ENCODE results near the gene ABI3BP. TPM values are rescaled to one million over a fixed set of nuclear protein-coding genes. Genes with fewer than 3 reads are reported as not detected.

The ABI3BP gene
- total RNA-seq, 1 experiment from 2014 or later, result 0.15 TPM

DNA sequence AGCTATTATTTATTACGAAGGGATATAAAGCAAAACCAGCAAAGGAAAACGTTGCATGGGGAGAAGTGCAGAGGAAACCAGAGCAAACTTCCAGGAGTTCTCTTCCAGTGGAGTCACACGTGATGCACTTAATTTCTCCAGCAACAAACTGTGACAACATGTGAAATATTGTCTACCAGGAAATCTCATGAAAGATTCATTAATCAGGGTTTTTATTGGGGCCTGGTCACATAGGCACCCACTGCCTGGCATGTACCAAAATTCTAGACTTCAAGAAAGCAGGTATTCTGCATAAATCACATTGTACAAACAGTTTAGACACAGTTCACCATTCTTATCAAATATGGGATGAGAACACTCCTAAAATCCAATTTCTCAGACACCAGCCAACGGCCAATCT, 289.4 kb downstream of the ABI3BP start (continued):
- TF ChIP-seq, protein P1, sequence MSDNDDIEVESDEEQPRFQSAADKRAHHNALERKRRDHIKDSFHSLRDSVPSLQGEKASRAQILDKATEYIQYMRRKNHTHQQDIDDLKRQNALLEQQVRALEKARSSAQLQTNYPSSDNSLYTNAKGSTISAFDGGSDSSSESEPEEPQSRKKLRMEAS (IDR thresholded peaks at IDR 0.05), result no peak
- TF ChIP-seq, protein P2, sequence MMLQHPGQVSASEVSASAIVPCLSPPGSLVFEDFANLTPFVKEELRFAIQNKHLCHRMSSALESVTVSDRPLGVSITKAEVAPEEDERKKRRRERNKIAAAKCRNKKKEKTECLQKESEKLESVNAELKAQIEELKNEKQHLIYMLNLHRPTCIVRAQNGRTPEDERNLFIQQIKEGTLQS (IDR thresholded peaks at IDR 0.05), result no peak
- TF ChIP-seq EZH2 (IDR thresholded peaks at IDR 0.05), result no peak
- TF ChIP-seq ZFX (IDR thresholded peaks at IDR 0.05), result no peak
- no peak for TF ChIP-seq SIN3A (IDR thresholded peaks at IDR 0.05; ENCODE audit: low read depth)
- TF ChIP-seq TCF7L2 (IDR thresholded peaks at IDR 0.05; ENCODE audit: borderline replicate concordance, extremely low read depth, insufficient read depth, insufficient read length), result no peak
- no peak for TF ChIP-seq SP1 (IDR thresholded peaks at IDR 0.05; ENCODE audit: low read depth)
- TF ChIP-seq, protein P3, sequence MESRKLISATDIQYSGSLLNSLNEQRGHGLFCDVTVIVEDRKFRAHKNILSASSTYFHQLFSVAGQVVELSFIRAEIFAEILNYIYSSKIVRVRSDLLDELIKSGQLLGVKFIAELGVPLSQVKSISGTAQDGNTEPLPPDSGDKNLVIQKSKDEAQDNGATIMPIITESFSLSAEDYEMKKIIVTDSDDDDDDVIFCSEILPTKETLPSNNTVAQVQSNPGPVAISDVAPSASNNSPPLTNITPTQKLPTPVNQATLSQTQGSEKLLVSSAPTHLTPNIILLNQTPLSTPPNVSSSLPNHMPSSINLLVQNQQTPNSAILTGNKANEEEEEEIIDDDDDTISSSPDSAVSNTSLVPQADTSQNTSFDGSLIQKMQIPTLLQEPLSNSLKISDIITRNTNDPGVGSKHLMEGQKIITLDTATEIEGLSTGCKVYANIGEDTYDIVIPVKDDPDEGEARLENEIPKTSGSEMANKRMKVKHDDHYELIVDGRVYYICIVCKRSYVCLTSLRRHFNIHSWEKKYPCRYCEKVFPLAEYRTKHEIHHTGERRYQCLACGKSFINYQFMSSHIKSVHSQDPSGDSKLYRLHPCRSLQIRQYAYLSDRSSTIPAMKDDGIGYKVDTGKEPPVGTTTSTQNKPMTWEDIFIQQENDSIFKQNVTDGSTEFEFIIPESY (IDR thresholded peaks at IDR 0.05; ENCODE audit: extremely low read depth, insufficient replicate concordance, low read length), result no peak
- no peak for TF ChIP-seq RAD21 (IDR thresholded peaks at IDR 0.05; ENCODE audit: low read depth)

DNA sequence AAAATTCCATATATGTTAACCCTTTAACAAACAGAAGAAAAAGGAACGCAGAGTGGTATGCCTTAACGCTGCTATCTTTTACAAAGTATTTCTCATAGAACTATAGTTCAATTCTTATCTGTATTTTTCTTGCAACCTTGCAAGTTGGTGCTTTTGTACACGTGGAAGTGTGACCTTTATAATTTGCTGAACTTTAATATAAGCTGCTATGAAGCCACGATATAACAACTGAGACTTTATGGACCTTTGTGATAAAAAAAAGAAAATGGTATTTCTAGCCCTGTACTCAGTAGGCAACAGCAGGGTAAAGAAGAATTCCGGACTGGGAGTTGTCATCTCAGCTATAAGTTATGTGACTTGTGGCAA, 290.3 kb downstream of the ABI3BP start:
- no peak for ATAC-seq
- DNase-seq (ENCODE audit: low read depth, low spot score), result no peak
- ChIA-PET CTCF (no interaction called here), POLR2A (no interaction called here), RAD21 (ENCODE audit: low non-redundant PET in 1 of 2, low total read pairs in 2 of 2, uncharacterized antibody in 2 of 2, unreplicated experiment in 2 of 2) (no interaction called here)
- no peaks in the 10 kb centered on the region for H3K79me2 ChIP-seq (ENCODE audit: insufficient read depth, low read length)
- no peak overlapping the region for H3K4me2 ChIP-seq (ENCODE audit: low read length)
- H3K36me3 ChIP-seq (ENCODE audit: control insufficient read depth in 1 of 2, insufficient read depth in 2 of 2, low read length in 2 of 2), result no peaks in the 10 kb centered on the region
- H3K9me2 ChIP-seq (ENCODE audit: insufficient read depth), result no peaks in the 10 kb centered on the region
- H4K20me1 ChIP-seq (ENCODE audit: insufficient read depth), result no peaks in the 10 kb centered on the region
- intact Hi-C loops (cut with micrococcal nuclease), result no loop called here
- H3K4me1 ChIP-seq (ENCODE audit: control insufficient read depth in 1 of 2, insufficient read depth in 2 of 2, low read length in 2 of 2), result no peaks in the 10 kb centered on the region; a peak in 1 of 4 replicates
- no peak overlapping the region for H3K27ac ChIP-seq (ENCODE audit: low read depth, low read length)
- no peaks in the 10 kb centered on the region for H3K9me3 ChIP-seq (ENCODE audit: control insufficient read depth in 1 of 2, insufficient read depth in 1 of 2, low read depth in 1 of 2, low read length in 2 of 2)
- no peak overlapping the region for H2AFZ ChIP-seq (ENCODE audit: low read depth, low read length, poor library complexity, severe bottlenecking)
- no peaks in the 10 kb centered on the region for H3K27me3 ChIP-seq (ENCODE audit: insufficient read depth, low read length)
- H3K4me3 ChIP-seq (replicated peaks in 1 of 2; ENCODE audit: low read depth in 1 of 2, low read length in 2 of 2), result no peak overlapping the region
- H3K9ac ChIP-seq (ENCODE audit: low read length), result no peak overlapping the region
- BruUV-seq (replicated peaks), result no TSS peak
- TF ChIP-seq FOSL1 (IDR thresholded peaks at IDR 0.05; ENCODE audit: low read depth) (no peak), POLR2A (IDR thresholded peaks at IDR 0.05; ENCODE audit: borderline replicate concordance, extremely low read depth, insufficient read depth, insufficient read length) (no peak), JUND (IDR thresholded peaks at IDR 0.05) (no peak), CEBPB (IDR thresholded peaks at IDR 0.05; ENCODE audit: low read depth) (no peak), SIN3A (IDR thresholded peaks at IDR 0.05; ENCODE audit: low read depth) (no peak), SRF (IDR thresholded peaks at IDR 0.05; ENCODE audit: low read depth) (no peak), TCF7L2 (IDR thresholded peaks at IDR 0.05; ENCODE audit: borderline replicate concordance, extremely low read depth, insufficient read depth, insufficient read length) (no peak), ZNF274 (IDR thresholded peaks at IDR 0.05; ENCODE audit: low read depth, low read length) (no peak), POLR2AphosphoS5 (IDR thresholded peaks at IDR 0.05; ENCODE audit: low read depth, low read length) (no peak), ZFX (IDR thresholded peaks at IDR 0.05) (no peak), EZH2 (IDR thresholded peaks at IDR 0.05) (no peak), YY1 (IDR thresholded peaks at IDR 0.05; ENCODE audit: extremely low read depth, insufficient replicate concordance, low read depth, low read length) (no peak), SP1 (IDR thresholded peaks at IDR 0.05; ENCODE audit: low read depth) (no peak), CBX3 (IDR thresholded peaks at IDR 0.05; ENCODE audit: low read depth) (no peak)
- TF ChIP-seq, protein P4, sequence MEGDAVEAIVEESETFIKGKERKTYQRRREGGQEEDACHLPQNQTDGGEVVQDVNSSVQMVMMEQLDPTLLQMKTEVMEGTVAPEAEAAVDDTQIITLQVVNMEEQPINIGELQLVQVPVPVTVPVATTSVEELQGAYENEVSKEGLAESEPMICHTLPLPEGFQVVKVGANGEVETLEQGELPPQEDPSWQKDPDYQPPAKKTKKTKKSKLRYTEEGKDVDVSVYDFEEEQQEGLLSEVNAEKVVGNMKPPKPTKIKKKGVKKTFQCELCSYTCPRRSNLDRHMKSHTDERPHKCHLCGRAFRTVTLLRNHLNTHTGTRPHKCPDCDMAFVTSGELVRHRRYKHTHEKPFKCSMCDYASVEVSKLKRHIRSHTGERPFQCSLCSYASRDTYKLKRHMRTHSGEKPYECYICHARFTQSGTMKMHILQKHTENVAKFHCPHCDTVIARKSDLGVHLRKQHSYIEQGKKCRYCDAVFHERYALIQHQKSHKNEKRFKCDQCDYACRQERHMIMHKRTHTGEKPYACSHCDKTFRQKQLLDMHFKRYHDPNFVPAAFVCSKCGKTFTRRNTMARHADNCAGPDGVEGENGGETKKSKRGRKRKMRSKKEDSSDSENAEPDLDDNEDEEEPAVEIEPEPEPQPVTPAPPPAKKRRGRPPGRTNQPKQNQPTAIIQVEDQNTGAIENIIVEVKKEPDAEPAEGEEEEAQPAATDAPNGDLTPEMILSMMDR (IDR thresholded peaks at IDR 0.05 in 2 of 3, conservative IDR thresholded peaks at IDR 0.05 in 1 of 3; ENCODE audit: borderline replicate concordance in 1 of 3, insufficient read depth in 1 of 3, low read depth in 2 of 3, low read length in 2 of 3), result no peak
- TF ChIP-seq, protein P1 (IDR thresholded peaks at IDR 0.05), result no peak
- TF ChIP-seq, protein P3 (IDR thresholded peaks at IDR 0.05; ENCODE audit: extremely low read depth, insufficient replicate concordance, low read length), result no peak
